GM10248 (cell line): Measurements from ENCODE around the gene SMURF1.

Source experiments
- CTCF ChIA-PET: fragments of 300-600 bp; sonication (Branson Sonifier 250); formaldehyde crosslinking; extraction: SDS; loops from one replicate; lab custom pipeline; 2021; ENCODE audit warnings: antibody characterized with exemption; lab: Yijun Ruan, JAX
- POLR2A ChIA-PET: fragments of 350-650 bp; sonication (Branson Sonifier 250); formaldehyde crosslinking; extraction: SDS; loops from one replicate; lab custom pipeline; 2020; ENCODE audit warnings: antibody characterized with exemption; lab: Yijun Ruan, JAX
- DNase-seq: peaks from one replicate; pipeline ENCODE4 v3.0.0; 2012; ENCODE audit errors: extremely low spot score
- CTCF ChIP-seq: IDR thresholded peaks from 2 replicates; pipeline ENCODE4 v1.5.1; 2012; ENCODE audit warnings: mild to moderate bottlenecking, low read depth; ENCODE audit errors: extremely low read depth, missing control alignments, control extremely low read depth

SMURF1 gene

GRCh38 chr7:99027241-99027640, 116.7 kb downstream of the SMURF1 start:
- TF ChIP-seq CTCF, result no peak
- CTCF ChIA-PET, result interaction anchor here (1.0 to 2.3 kb wide), 3 partner anchors 10 to 14 kb away, joined by 3 to 7 read pairs (median 4); no protein-coding TSS in a partner anchor
- POLR2A ChIA-PET, result no interaction called here
- DNase-seq, result no peak

- no peak for TF ChIP-seq CTCF
- DNase-seq, result no peak
- ChIA-PET CTCF (interaction anchor here (1.3 kb wide), 1 partner anchor 17 kb away, joined by 6 read pairs; no protein-coding TSS in a partner anchor), POLR2A (no interaction called here)
Measured at GRCh38 chr7:99024066-99024465, 119.8 kb downstream of the SMURF1 start.

- ChIA-PET CTCF (interaction anchor here (0.9 kb wide), 1 partner anchor 8 kb away, joined by 3 read pairs; no protein-coding TSS in a partner anchor), POLR2A (no interaction called here)
- no peak for DNase-seq
- no peak for TF ChIP-seq CTCF
Measured at GRCh38 chr7:99021941-99022560, 121.9 kb downstream of the SMURF1 start.

GRCh38 chr7:99020413-99020715, 123.5 kb downstream of the SMURF1 start:
- no peak for DNase-seq
- CTCF ChIA-PET, result interaction anchor here (1.4 kb wide), 1 partner anchor 19 kb away, joined by 3 read pairs; no protein-coding TSS in a partner anchor
- TF ChIP-seq CTCF, result no peak
- POLR2A ChIA-PET, result no interaction called here

GRCh38 chr7:99019523-99020412, 124.1 kb downstream of the SMURF1 start:
- CTCF ChIA-PET, result interaction anchor here (1.4 kb wide), 1 partner anchor 19 kb away, joined by 3 read pairs; no protein-coding TSS in a partner anchor
- no peak for TF ChIP-seq CTCF
- DNase-seq, result no peak
- POLR2A ChIA-PET, result no interaction called here

GRCh38 chr7:99016196-99016595, 127.7 kb downstream of the SMURF1 start:
- DNase-seq, result no peak

More at GRCh38 chr7:99016196-99016595, 127.7 kb downstream of the SMURF1 start:
- CTCF ChIA-PET, result interaction anchor here (0.9 to 1.3 kb wide), 3 partner anchors 12 to 24 kb away, joined by 3 to 4 read pairs (median 3); no protein-coding TSS in a partner anchor
- POLR2A ChIA-PET, result no interaction called here
- no peak for TF ChIP-seq CTCF
